T1000 (cell line): Measurements from ENCODE around the gene ACER3.
"Not testable (repeated sequence)": the region's sequence is repeated elsewhere in the genome, so short reads cannot be mapped to it uniquely, and the experiment has no call there.

Experiments
- DNase-seq: peaks from one replicate; lab custom pipeline; 2025; ENCODE audit warnings: mixed read lengths; lab: John Stamatoyannopoulos, UW

The ACER3 gene

GRCh38 chr11:76836613-76837291 lies 24.0 kb upstream of the ACER3 start:
- no peak for DNase-seq

GRCh38 chr11:76837696-76838677 lies 22.7 kb upstream of the ACER3 start:
- no peak for DNase-seq

GRCh38 chr11:76838678-76839068 lies 22.0 kb upstream of the ACER3 start:
- DNase-seq, result no peak

- no peak for DNase-seq
Measured at GRCh38 chr11:76839311-76839710, 21.4 kb upstream of the ACER3 start.

GRCh38 chr11:76841923-76842452 lies 18.7 kb upstream of the ACER3 start:
- no peak for DNase-seq

GRCh38 chr11:76843907-76844306 lies 16.8 kb upstream of the ACER3 start:
- DNase-seq, result no peak

GRCh38 chr11:76844511-76844910 lies 16.2 kb upstream of the ACER3 start:
- no peak for DNase-seq

GRCh38 chr11:76845069-76845468 lies 15.6 kb upstream of the ACER3 start:
- DNase-seq, result no peak

- DNase-seq, result no peak
Measured at GRCh38 chr11:76846441-76846840, 14.3 kb upstream of the ACER3 start.

GRCh38 chr11:76849376-76849775 lies 11.3 kb upstream of the ACER3 start:
- DNase-seq, result no peak

- DNase-seq, result no peak
Measured at GRCh38 chr11:76850130-76850529, 10.6 kb upstream of the ACER3 start.

- no peak for DNase-seq
Measured at GRCh38 chr11:76850815-76851214, 9.9 kb upstream of the ACER3 start.

GRCh38 chr11:76854709-76855108 lies 6.0 kb upstream of the ACER3 start:
- DNase-seq, result no peak

GRCh38 chr11:76855670-76856069 lies 5.0 kb upstream of the ACER3 start:
- not testable (repeated sequence) for DNase-seq

- DNase-seq, result no peak
Measured at GRCh38 chr11:76856106-76856505, 4.6 kb upstream of the ACER3 start.

GRCh38 chr11:76856571-76856970 lies 4.1 kb upstream of the ACER3 start:
- DNase-seq, result no peak

- no peak for DNase-seq
Measured at GRCh38 chr11:76857781-76858410, 2.8 kb upstream of the ACER3 start.

GRCh38 chr11:76859708-76860227 lies 950 bp upstream of the ACER3 start:
- DNase-seq, result no peak

- DNase-seq, result no peak
Measured at GRCh38 chr11:76861490-76861953, 804 bp downstream of the ACER3 start.

- DNase-seq, result not testable (repeated sequence)
Measured at GRCh38 chr11:76862794-76863193, 2.1 kb downstream of the ACER3 start.

- DNase-seq, result no peak
Measured at GRCh38 chr11:76863196-76863777, 2.6 kb downstream of the ACER3 start.
